ENCODE data around the gene CMIP.

CMIP gene

DNA sequence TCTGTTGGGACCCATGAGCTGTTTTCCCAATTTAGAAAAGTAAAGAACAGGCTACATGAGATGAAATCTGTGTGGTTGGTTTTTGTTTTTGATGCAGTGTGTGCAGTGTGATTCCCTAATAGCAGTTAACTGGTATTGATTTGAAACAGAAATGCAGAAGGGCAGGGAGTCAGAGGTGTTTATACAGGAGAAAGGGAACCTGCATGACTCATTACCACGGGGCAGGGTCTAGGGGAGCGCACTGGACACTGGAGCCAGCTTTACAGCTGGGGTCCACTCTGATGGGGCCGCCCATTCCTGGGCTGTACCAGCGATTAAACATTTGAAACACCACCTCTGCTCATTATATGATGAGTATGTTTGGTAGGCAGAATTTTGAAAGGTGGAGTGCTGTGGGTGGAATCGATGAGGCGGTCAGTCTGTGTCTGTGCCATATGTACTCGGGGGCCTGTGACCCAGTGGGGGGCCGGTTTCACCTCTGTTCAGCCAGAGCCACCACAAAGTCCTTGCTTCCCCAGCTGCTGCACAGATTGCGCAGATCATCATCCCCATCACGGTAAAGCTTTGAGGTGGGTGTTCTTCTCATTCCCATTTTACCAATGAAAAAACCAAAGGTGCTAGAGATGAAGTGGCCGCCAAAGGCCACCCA is 142.5 kb downstream of the CMIP start:
- DNase-seq (ENCODE audit: low read depth) = no peak

DNA sequence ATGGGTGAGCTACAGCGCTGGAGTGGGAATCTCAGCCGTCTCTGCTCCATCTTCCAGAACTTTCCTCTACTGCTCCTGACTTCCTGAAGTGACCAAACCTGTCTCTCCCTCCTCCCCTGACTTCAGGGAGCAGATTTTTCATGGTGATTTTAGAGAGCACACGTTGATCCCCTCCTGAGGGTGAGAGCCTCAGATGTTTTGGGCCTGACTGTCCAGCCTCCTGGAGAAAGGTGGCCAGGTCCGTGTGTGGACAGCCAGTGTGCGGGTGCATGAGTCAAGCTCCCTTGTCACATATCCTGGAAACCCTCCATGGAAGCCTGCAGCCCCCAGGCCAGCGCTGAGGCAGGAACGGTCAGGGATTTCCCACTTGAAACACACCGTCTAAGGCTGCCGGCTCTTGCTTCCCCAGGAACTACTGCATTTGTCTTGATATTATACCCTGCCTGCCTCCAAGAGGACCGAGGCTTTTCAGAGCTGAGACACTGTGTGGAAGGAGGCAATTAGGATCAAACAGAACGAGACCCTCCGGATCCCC is 143.1 kb downstream of the CMIP start:
- no peak for DNase-seq (ENCODE audit: low read depth)

DNA sequence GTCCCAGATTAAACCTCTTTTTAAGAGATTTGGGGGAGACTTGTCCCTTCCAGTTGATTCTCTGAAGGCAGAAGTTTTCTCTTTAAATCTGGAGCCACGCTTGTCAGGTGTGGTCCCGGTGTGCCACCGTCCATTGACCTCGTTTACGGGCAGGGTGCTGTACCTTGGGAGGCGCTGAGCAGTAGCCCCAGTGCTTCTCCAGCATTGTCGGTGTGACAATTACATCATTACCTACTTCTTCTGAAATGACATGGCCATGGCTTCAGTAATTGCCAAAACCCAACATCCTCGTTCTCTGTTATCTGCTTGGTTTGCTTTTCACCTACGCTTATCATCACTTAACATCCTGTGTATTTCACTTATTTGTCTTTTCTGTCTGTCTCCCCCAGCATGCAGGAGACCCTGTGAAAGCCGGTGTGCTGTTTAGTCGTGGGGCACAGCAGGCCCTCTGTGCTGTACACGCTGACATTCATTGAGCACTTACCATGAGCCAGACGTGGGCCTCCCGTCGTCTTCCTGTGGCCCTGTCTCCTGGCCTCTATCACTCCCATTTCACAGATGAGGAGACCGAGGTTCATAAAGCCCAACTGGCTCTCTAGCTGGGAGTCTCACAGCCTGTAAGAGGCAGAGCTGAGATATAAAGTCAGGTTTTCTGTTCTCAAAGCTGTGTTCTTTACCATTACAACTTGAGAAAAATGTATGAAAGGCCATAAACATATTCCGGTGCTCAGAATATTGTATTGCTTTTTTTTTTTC is 143.9 kb downstream of the CMIP start:
- no peak for DNase-seq (ENCODE audit: low read depth)

DNA sequence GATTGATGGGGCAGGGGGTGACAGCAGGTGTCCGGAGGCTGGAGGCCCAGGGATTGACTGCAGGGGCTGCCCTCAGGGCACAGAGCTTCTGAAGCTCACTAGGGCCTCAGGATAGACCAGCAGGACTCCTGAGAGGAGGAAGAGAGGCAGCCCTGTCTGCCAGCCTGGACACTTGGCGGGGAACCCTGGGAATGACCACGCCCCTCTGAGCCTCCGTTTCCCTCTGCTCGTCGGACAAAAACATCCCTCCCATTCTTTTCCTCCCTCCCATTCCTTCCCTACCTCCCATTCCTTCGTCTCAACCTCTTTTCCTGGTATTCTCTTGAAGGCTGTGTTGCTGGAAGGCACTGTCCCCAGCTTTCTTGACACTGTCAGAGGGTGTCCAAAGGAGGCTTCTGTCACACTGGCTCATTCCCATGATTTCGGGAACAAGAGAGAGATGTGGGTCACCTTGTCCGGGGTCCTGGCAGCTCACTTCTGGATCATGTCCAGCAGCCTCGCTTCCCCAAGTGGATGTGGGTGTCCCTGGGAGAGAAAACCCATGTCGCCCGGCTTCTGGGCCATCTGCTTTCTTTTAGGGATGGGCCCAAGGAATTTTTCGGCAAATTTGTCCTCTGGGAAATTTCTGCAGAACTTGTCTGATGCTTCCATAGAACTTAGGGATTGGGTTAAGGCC is 145.5 kb downstream of the CMIP start:
- DNase-seq (ENCODE audit: low read depth) = no peak

DNA sequence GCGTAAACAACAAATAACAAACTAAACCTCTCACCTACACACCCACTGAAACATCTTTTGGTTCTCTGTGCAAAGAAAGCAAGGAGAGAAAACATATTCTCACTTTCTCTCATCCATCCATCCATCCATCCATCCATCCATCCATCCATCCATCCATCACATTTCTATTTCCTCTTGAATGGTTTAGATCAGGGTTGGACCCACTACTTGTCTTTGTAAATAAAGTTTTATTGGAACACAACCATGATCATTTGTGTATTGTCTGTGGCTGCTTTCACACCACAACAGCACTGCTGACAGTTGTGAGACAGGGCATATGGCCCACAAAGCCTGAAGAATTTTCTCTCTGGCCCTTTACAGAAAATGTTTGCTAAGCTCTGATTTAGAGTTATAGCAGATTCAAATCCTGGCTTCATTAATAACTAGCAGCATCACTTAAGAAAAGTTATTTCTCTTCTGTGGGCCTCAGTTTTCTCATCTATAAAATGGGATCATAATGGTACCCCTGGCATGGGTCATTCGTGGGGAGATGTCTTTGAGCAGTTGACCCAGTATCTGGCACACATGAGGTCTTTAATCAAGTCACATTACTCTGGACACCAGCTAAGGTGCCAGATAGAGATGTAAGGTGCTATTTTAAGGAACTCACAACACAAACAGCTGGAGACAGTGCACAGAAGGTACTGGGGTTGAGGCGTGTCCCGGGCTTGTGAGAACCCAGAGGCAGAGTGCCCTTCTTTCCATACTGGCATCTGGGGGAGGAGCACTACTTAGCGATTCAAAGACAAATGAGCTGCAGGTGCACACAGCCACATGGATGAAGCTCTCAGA is 146.3 kb downstream of the CMIP start:
- DNase-seq (ENCODE audit: low read depth) = no peak

DNA sequence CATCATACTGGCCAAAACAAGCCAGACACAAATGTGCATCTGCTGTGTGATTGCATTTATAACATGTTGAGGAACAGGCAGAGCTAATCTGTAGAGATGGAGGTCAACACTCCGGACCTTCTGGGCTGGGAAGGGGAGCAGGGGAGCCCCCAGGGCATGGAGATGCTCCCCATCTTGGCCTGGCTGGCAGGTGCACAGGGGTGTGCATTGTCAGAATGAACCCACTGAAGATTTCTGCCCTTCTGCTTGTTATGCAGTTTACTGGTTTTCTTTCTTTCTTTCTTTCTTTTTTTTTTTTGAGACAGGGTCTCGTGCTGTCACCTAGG is 146.9 kb downstream of the CMIP start:
- no peak for DNase-seq (ENCODE audit: low read depth)

DNA sequence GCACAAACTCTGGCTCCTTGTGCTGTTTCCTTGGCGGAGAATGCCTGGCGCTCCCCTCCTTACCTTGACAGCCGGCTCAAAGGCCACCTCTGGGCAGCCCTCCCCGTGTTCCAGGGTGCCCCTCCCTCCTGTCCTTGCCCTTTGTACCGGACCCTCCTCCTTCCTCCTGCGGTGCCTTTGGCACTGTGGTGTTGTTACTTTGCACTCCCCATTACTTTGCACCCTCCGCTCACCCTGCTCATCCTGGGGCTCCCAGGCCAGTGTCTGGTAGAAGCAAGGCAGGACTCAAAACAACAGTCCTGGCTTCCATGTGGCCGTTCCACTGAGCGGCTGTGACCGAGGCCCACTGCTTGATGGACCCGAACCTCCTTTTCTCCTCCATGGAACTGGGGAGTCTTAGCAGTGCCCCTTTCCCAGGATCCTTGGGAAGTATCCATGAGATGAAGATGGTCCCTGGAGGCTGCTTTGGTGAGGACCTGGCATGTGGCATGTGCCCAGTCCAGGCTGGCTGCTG is 147.8 kb downstream of the CMIP start:
- no peak for DNase-seq (ENCODE audit: low read depth)

DNA sequence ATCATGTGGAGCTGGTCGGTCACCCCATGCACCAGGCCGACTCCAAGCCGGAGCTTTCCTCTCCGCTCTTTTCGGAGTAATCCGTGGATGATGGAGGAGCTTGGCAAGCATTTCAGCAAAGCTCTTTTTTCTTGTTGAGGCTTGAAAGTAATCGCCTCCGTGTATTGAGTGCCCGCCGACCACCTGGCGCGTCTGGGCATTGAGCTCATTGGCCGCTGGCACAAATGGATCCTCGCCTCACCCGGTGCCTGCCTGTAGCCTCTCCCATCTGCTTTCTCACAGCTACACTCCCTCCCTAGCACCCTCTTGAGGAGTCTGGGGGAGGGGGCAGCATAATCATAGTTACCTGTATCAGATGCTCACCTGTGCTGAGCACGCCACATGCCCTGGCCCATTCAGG is 148.9 kb downstream of the CMIP start:
- DNase-seq (ENCODE audit: low read depth) = no peak

DNA sequence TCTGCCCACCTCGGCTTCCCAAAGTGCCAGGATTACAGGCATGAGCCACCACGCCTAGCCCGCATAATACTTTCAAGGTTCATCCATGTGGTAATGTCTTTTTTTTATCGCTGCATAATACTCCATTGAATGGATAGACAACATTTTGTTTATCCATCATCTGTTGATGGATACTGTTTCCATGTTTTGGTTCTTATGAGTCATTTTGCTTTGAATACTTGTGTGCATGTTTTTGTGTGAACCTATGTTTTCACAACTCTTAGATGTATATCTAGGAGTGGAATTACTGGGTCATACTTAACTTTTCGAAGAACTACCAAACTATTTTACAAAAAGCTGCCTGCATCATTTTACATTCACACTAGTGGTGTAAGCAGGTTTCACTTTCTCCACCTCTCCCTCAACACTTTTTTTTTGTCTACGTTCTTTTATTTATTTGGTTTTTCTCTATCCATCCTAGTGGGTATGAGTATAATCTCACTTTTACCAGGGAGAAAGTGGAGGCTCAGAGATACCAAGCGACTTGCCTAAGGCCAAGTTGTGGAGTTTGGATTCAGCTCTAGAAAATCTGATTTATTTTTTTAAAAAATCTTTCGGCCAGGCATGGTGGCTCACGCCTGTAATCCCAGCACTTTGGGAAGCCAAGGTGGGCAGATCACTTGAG is 151.2 kb downstream of the CMIP start:
- DNase-seq (ENCODE audit: low read depth) = no peak

DNA sequence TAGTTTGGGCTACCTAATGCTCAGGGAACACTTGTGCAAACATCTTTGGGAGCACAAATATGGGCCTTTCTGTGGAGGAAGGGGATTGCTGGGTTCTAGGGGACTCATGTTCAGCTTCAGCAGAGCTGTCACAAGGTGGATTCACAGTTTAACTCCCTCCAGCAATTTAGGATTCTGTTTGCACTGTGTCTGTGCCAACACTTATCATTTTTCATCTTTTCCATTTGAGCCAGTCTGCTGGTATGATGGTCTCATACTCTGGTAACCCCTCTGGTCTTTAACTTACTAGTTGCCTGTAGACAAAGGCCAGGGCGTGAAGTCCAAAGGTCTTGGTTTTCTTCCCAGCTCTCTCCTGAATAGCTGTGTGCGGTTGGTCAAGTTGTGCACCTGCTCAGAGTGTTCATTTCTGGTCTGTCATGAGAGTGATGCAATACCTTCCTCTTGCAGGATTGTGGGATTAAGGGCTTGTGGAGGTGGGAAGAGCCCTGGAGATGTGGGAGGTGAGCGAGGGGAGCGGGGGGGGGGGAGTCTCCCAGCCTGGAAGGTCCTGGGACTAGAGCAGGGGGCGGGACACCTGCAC is 152.6 kb downstream of the CMIP start:
- DNase-seq (ENCODE audit: low read depth) = no peak

DNA sequence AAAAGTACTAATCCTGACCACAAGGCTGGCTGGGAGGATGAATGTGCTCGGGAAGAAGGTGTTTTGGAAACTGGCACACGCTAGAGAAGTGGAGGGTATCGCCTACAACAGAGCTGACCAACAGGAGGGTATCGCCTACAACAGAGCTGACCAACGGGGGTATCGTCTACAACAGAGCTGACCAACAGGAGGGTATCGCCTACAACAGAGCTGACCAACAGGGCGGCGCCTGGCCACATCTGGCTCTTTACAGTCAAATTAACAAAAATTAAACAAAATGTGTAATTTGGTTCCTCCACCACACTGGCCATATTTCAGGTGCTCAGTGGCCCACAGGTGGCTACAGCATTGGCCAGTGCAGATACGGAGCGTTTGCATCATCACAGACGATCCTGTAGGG is 153.5 kb downstream of the CMIP start:
- no peak for DNase-seq (ENCODE audit: low read depth)

DNA sequence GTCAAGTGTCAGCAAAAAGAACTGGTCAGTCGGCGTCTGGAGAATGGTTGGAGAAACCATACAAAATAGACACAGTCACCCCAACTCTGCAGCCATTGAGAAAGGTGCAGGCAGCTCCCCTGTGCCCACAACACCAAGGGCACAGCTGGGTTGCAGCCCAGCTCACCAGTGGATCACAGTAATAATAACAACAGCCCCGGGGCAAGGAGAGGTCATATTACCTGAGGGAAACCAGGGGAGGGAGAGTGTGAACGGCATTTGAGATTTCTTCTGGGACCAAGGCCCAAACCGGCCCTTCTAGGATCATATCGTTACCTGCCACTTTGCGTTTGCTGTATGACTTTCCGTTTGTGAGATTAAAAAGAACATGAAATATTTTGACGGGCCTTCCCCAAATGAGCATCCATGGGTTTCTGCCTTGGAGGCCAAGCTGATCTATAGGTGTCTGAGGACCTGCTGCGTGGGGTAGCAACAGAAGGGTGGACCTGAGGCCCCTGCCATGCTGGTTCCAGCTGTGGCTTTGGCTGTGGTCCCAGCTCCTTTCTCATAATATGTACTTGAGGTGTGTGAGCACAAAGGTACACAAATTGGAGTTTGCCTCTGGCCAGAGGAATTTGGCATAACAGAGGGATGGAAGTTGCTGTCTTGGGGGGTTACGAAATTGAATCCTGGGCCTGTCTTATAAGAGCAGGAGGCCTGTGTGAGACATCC is 154.6 kb downstream of the CMIP start:
- no peak for DNase-seq (ENCODE audit: low read depth)

DNA sequence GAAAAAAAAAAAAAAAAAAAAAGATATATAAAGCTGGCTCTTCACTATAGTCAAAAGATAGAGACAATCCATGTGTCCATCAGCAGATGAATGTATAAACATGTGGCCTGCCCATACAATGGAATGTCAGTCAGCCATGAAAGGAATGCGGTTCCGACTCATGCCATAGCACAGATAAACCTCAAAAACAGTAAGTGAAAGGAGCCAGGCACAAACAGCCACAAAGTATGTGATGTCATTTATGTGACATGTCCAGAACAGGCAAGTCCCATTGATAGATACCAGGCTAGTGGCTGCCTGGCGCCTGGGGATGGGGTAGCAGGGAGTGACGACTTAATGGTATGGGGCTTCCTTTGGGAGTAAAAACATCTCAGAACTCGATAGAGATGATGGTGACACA is 155.7 kb downstream of the CMIP start:
- no peak for DNase-seq (ENCODE audit: low read depth)

DNA sequence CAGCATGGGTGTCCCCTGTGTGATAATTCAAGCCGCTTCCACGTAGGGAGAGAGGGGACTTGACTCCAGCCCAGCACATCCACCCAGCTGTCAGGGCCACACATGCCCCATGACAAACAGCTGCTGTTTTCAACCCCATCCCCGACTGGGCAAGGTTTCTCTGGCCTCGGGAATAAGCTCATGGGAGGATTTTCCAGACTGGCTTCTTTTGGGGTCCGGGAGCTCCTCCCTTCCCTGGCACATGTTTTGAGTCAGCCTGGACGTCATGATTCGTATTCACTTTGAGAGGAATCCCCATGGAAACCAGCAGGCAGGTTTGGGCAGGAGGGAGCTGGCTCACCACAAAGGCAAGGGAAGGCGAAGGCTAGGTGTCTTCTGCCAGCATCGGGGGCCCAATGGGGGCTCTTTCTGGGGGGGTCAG is 156.4 kb downstream of the CMIP start:
- no peak for DNase-seq (ENCODE audit: low read depth)

DNA sequence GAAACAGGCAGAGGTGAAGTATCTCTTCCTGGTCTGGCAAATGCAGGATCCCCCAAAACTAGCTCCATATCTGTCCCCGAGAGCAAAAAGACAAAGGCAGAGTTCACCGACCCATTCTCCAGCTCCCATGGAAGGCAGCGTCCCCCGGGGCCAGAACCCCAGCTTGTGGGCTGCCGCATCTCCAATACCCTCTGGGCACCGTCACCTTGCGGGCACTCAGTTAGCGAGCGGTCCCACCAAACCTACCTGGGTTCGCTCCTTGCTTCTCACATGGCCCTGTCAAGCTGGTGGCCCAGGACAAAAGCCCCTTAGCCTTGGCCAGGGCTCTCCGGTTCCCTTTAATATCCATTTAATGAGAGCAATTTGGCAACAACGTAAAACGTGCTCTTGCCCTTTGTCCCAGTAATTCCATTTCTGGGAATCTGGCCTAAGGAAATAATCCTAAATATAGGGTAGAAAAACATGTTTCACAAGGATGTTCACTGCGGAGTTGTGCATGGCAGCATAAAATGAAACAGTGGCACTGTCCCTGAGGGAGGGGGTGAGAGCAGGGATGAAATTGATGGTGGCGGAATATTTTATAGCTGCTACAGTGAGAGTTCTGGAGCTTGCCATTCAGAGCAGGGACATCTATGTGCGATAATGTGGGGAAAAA is 157.1 kb downstream of the CMIP start:
- no peak for DNase-seq (ENCODE audit: low read depth)

DNA sequence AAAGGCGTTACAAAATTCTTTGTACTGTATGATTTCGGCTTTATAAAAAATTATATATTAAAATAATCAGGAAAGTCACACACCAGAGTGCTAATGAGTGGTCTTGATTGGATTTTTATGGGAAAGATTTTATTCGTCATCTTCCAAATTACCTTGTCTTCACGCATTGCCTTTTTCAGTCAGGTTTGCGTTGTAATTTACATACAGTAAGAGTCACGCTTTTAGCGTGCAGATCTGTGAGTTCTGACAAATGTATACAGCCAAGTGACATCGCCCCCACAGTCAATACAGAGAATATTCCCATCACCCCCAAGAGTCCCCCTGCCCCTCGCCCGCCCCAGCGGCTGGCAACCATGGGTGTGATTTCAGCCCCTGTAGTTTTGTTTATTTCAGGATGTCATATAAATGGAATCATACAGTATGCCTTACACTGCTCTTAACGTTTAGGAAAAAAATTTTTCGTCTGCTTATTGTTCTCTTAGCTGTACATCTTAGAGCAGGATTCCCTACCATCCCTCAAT is 157.7 kb downstream of the CMIP start:
- DNase-seq (ENCODE audit: low read depth) = no peak

DNA sequence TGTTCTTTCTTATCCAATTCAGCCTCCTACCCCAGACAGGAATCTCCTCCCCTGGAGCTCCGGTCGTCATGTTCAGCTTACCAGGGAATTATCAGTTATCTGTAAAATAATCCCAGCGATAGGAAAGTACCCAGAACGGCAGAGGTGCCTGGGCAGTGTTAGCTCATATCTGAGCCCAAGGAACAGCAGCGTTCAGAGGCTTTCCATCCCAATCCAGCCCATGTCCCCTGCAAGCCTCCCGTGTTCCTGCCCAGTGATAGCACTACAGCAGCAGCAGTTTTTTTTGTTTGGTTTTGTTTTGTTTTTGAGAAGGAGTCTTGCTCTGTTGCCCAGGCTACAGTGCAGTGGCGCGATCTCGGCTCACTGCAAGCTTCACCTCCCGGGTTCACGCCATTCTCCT is 158.2 kb downstream of the CMIP start:
- DNase-seq (ENCODE audit: low read depth) = no peak

DNA sequence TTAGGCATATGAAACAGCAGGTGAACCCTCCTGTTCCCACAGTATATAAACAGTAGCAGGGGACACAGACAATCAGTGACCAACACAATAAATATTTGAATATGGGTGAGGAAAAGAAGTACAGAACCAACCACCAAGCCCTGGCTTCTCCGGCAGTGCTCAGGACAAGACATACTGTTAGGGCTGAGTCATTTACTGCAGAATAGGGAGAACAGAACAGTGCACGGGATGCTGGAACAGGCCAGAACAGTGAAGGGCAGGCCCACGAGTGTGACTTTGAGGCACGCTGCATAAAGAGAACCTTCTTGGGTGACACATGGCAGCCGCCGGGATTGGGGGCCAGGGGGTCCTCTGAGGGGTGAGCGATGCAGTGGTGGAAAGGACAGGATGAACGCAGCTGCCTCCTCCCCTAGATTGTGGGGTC is 160.4 kb downstream of the CMIP start:
- DNase-seq (ENCODE audit: low read depth) = no peak

DNA sequence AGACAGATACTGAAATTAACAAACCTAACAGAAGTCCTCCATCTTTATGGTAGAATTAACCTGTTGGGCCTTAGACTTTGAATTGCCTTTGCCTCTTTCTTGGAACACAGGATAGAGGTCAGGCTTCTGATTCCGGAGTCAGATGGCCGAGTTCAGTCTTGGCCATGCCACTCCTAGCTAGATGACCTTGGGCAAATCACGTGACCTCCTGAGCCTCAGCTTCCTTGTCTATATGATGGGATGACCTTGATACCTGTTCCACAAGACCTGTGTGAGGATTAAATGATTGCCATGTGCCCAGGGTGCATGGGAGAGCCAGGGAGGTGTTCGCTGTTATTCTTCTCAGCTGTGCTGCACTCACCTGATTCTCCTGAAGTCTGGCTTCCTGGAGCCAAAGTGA is 161.4 kb downstream of the CMIP start:
- DNase-seq (ENCODE audit: low read depth) = no peak

DNA sequence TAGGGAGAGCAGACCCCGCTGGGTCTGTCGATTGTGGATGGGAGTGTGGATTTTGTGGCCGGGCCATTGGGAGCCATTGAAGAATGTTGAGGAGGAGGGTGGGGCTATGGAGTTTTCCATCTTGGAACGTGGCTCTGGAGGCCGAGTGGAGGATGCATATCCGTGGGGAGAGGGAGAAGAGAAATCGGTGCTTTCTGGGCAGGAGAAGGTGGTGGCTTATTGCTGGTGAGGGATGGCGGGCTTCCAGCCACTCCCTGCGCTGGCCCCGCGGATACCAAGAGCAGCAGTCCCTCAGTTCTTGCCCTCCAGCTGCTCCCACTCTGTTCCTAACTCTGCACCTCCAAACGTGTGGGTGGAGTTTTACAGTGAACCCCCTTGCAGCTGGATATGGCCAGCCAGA is 162.4 kb downstream of the CMIP start:
- DNase-seq (ENCODE audit: low read depth) = no peak
